H1 (cell line): ENCODE measurements around the gene C3orf80. TPM values are rescaled to one million over a fixed set of nuclear protein-coding genes. Genes with fewer than 3 reads are reported as not detected.

Experiments used
- CTCF ChIA-PET: fragments of 300-600 bp; sonication (Branson Sonifier 250); formaldehyde crosslinking; loops from one replicate; lab custom pipeline; 2021; ENCODE audit not compliant: partially characterized antibody; lab: Charles Lee
- POLR2A ChIA-PET: fragments of 300-600 bp; sonication (Branson Sonifier 250); formaldehyde crosslinking; loops from one replicate; lab custom pipeline; 2021; ENCODE audit warnings: inconsistent platforms; ENCODE audit not compliant: partially characterized antibody; lab: Charles Lee
- DNase-seq, 2 experiments: peaks; one replicate each; pipeline versions ENCODE4 v3.0.0 to v3.0.0-alpha.2; 2010 to 2022; ENCODE audit warnings: low spot score in 2 of 2, low read depth in 1 of 2, mixed read lengths in 1 of 2
- FAIRE-seq: peaks from 2 replicates; lab custom pipeline; 2011; peaks lifted over from hg19 to GRCh38; lab: Jason Lieb, UNC
- H2AFZ ChIP-seq: 2 replicates; pipeline ENCODE4 v1.8.1; 2012; ENCODE audit warnings: low read length, inconsistent platforms
- H2AK5ac ChIP-seq: 2 replicates; pipeline ENCODE4 v1.6.1; 2013; ENCODE audit warnings: low read depth, low read length
- H2BK120ac ChIP-seq: replicated peaks from 2 replicates; pipeline ENCODE3; 2013; ENCODE audit warnings: low read depth, low read length, inconsistent platforms
- H2BK12ac ChIP-seq: 2 replicates; pipeline ENCODE4 v1.6.1; 2013; ENCODE audit warnings: low read depth, low read length
- H2BK15ac ChIP-seq: 2 replicates; pipeline ENCODE4 v1.6.1; 2013; ENCODE audit warnings: low read length
- H2BK20ac ChIP-seq: 2 replicates; pipeline ENCODE4 v1.6.1; 2013; ENCODE audit warnings: low read length
- H2BK5ac ChIP-seq: 2 replicates; pipeline ENCODE4 v1.6.1; 2013; ENCODE audit warnings: low read depth, low read length
- H3K14ac ChIP-seq: 2 replicates; pipeline ENCODE4 v1.6.1; 2013; ENCODE audit warnings: inconsistent platforms; ENCODE audit not compliant: insufficient read length
- H3K18ac ChIP-seq: 2 replicates; pipeline ENCODE4 v1.6.1; 2013; ENCODE audit warnings: low read length; ENCODE audit errors: extremely low read depth
- H3K23ac ChIP-seq: 2 replicates; pipeline ENCODE4 v1.6.1; 2013; ENCODE audit warnings: inconsistent platforms; ENCODE audit not compliant: insufficient read length
- H3K23me2 ChIP-seq: 2 replicates; pipeline ENCODE4 v1.6.1; 2013; ENCODE audit warnings: low read depth, low read length
- H3K27ac ChIP-seq: 2 replicates; pipeline ENCODE4 v1.6.1; 2011; ENCODE audit warnings: low read depth, low read length, inconsistent platforms
- H3K27me3 ChIP-seq, 4 experiments: replicated peaks in 1 of 4; 1 replicate in 1 of 4; 2 replicates in 3 of 4; pipeline versions ENCODE4 v1.6.1 to v1.8.1; 2011 to 2013; ENCODE audit warnings: low read length in 3 of 4, mild to moderate bottlenecking in 3 of 4, inconsistent platforms in 2 of 4, mixed read lengths in 2 of 4, moderate library complexity in 1 of 4; ENCODE audit not compliant: control insufficient read depth in 3 of 4, insufficient read depth in 3 of 4; ENCODE audit errors: extremely low read depth in 1 of 4
- H3K36me3 ChIP-seq, 4 experiments: 2 replicates each; pipeline versions ENCODE4 v1.6.1 to v1.8.1; 2011 to 2013; ENCODE audit warnings: mild to moderate bottlenecking in 4 of 4, low read length in 3 of 4, moderate library complexity in 2 of 4, control low read depth in 1 of 4, inconsistent platforms in 1 of 4; ENCODE audit not compliant: insufficient read depth in 4 of 4, control insufficient read depth in 2 of 4
- H3K4ac ChIP-seq: replicated peaks from 2 replicates; pipeline ENCODE3; 2013; ENCODE audit warnings: low read length, low read depth, mixed read lengths, inconsistent platforms; ENCODE audit not compliant: insufficient read length
- H3K4me1 ChIP-seq, 4 experiments: replicated peaks in 1 of 4; 1 replicate in 1 of 4; 2 replicates in 3 of 4; pipeline versions ENCODE4 v1.6.1 to v1.8.1; 2011 to 2013; ENCODE audit warnings: low read length in 3 of 4, inconsistent platforms in 2 of 4, mixed read lengths in 1 of 4; ENCODE audit not compliant: insufficient read depth in 4 of 4, control insufficient read depth in 3 of 4
- H3K4me2 ChIP-seq, 2 experiments: 2 replicates each; pipeline versions ENCODE4 v1.6.1 to v1.8.1; 2011 to 2013; ENCODE audit warnings: low read depth in 2 of 2, low read length in 2 of 2, control low read depth in 1 of 2, inconsistent platforms in 1 of 2, mild to moderate bottlenecking in 1 of 2; ENCODE audit not compliant: insufficient read depth in 1 of 2
- H3K4me3 ChIP-seq, 4 experiments: fragments of 200-600, 300-600 bp in 1 of 4; sonication (generic), shearing (Covaris generic), sonication (Bioruptor Twin) in 1 of 4; 2 replicates each; pipeline versions ENCODE4 v1.5.1 to v1.8.1; 2011 to 2016; ENCODE audit warnings: low read length in 4 of 4, low read depth in 3 of 4, control low read depth in 2 of 4, inconsistent platforms in 2 of 4, mild to moderate bottlenecking in 2 of 4, mixed read lengths in 1 of 4, moderate library complexity in 1 of 4; ENCODE audit not compliant: insufficient read depth in 2 of 4; ENCODE audit errors: extremely low read depth in 1 of 4
- H3K56ac ChIP-seq: replicated peaks from 2 replicates; pipeline ENCODE3; 2013; ENCODE audit warnings: low read depth, mild to moderate bottlenecking, mixed read lengths, low read length, inconsistent platforms; ENCODE audit not compliant: insufficient read length
- H3K79me1 ChIP-seq: 2 replicates; pipeline ENCODE4 v1.6.1; 2013; ENCODE audit warnings: low read depth, low read length, control low read depth
- H3K79me2 ChIP-seq, 2 experiments: 2 replicates each; pipeline versions ENCODE4 v1.6.1 to v1.8.1; 2012 to 2013; ENCODE audit warnings: low read length in 2 of 2, mild to moderate bottlenecking in 2 of 2, inconsistent platforms in 1 of 2; ENCODE audit not compliant: insufficient read depth in 2 of 2, control insufficient read depth in 1 of 2
- H3K9ac ChIP-seq, 4 experiments: replicated peaks in 1 of 4; 1 replicate in 1 of 4; 2 replicates in 3 of 4; pipeline versions ENCODE4 v1.6.1 to v1.8.1; 2011 to 2013; ENCODE audit warnings: low read depth in 3 of 4, low read length in 3 of 4, control low read depth in 2 of 4, mild to moderate bottlenecking in 2 of 4, moderate library complexity in 2 of 4, inconsistent platforms in 1 of 4; ENCODE audit errors: extremely low read depth in 1 of 4
- H3K9me3 ChIP-seq, 2 experiments: 2 replicates each; pipeline versions ENCODE4 v1.6.1 to v1.8.1; 2012 to 2013; ENCODE audit warnings: mild to moderate bottlenecking in 2 of 2, moderate library complexity in 2 of 2, control low read depth in 1 of 2, inconsistent platforms in 1 of 2, low read depth in 1 of 2, low read length in 1 of 2, mixed read lengths in 1 of 2; ENCODE audit not compliant: insufficient read depth in 2 of 2
- H4K20me1 ChIP-seq, 2 experiments: replicated peaks in 1 of 2; 2 replicates each; pipeline versions ENCODE3 to v1.8.1; 2011 to 2013; ENCODE audit warnings: inconsistent platforms in 2 of 2, low read length in 2 of 2, mild to moderate bottlenecking in 1 of 2; ENCODE audit not compliant: insufficient read depth in 2 of 2, control insufficient read depth in 1 of 2
- H4K5ac ChIP-seq: 2 replicates; pipeline ENCODE4 v1.6.1; 2013; ENCODE audit warnings: low read length, low read depth, mixed read lengths, inconsistent platforms; ENCODE audit not compliant: insufficient read length
- H4K8ac ChIP-seq: 2 replicates; pipeline ENCODE4 v1.8.0; 2013; ENCODE audit warnings: mild to moderate bottlenecking, moderate library complexity, low read length, inconsistent platforms; ENCODE audit not compliant: insufficient read depth; ENCODE audit errors: extremely low read depth
- H4K91ac ChIP-seq: replicated peaks from 2 replicates; pipeline ENCODE3; 2013; ENCODE audit warnings: low read length, mixed read lengths, inconsistent platforms; ENCODE audit not compliant: insufficient read length
- BCL11A ChIP-seq, 2 experiments: IDR thresholded peaks; one replicate each; pipeline ENCODE4 v1.6.1; 2011; ENCODE audit warnings: low read depth in 2 of 2, low read length in 2 of 2, mild to moderate bottlenecking in 2 of 2
- EP300 ChIP-seq, 2 experiments: IDR thresholded peaks; 1 replicate in 1 of 2; 2 replicates in 1 of 2; pipeline ENCODE4 v1.6.1; 2011 to 2012; ENCODE audit warnings: low read depth in 2 of 2, low read length in 2 of 2, mild to moderate bottlenecking in 2 of 2, borderline replicate concordance in 1 of 2, inconsistent platforms in 1 of 2, moderate library complexity in 1 of 2
- HDAC2 ChIP-seq, 2 experiments: fragments of 300-600 bp in 1 of 2; sonication (generic) in 1 of 2; IDR thresholded peaks; 2 replicates each; pipeline ENCODE4 v1.6.1; 2011 to 2012; ENCODE audit warnings: low read depth in 2 of 2, low read length in 2 of 2, mild to moderate bottlenecking in 2 of 2, moderate library complexity in 2 of 2, borderline replicate concordance in 1 of 2, inconsistent platforms in 1 of 2
- MAFK ChIP-seq: IDR thresholded peaks from 2 replicates; pipeline ENCODE4 v1.6.1; 2012; ENCODE audit warnings: low read depth, mild to moderate bottlenecking, improper control_type of control experiment, low read length
- NANOG ChIP-seq: IDR thresholded peaks from 2 replicates; pipeline ENCODE4 v1.6.1; 2011; ENCODE audit warnings: low read length, low read depth, mild to moderate bottlenecking, inconsistent platforms; ENCODE audit not compliant: insufficient read depth, poor library complexity, severe bottlenecking
- polyA plus RNA-seq, 7 experiments: library from polyadenylated mRNA; depleted of rRNA in 3 of 7; stranded (reverse) in 5 of 7; unstranded in 2 of 7; fragments of >200 nt in 5 of 7; fragments of 200-250 nt in 2 of 7; gene quantifications; 1 replicate in 5 of 7; 2 replicates in 1 of 7; 4 replicates in 1 of 7; pipeline versions ENCODE4 v1.2.1 to v1.2.3, GENCODE V29; 2011 to 2013; ENCODE audit warnings: missing spikeins in 2 of 7, mixed read lengths in 2 of 7
- total RNA-seq: library from RNA; stranded (reverse); fragmentation: NEBNext Ultra II Directional; extraction: Animal tissue kit (Norgen Biotek cat#: 25700); gene quantifications from 2 replicates; pipeline ENCODE4 v1.2.1, GENCODE V29; 2021

C3orf80 gene
- total and polyA plus RNA-seq, 2 of the 8 experiments (the other 6 are each of a cell fraction or from before 2014, with no cell fraction given): 0.57 to 1.1 TPM

DNA sequence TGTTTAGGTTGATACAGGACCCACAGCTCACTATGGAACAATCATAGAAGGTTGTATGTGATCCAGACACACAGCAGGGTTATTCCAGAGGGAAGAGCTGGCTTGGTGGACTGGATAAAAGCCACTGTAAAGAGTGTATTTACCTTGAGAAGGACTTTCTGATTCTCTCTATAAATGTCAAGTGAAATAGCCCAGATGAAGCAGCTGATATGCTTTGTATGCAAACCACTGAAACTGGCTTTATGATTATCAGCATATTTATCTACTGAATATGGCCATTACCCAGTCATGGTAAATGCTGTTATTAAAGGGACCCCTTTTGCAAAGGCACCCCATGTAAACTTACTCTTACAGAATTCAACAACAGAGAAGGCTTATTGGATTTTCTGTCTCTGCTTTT, 28.1 kb downstream of the C3orf80 start:
- H2AK5ac ChIP-seq: no peak overlapping the region
- POLR2A ChIA-PET: no interaction called here
- no peak overlapping the region for H4K8ac ChIP-seq
- H3K56ac ChIP-seq: no peak overlapping the region
- no peak overlapping the region for H3K4ac ChIP-seq
- no peaks in the 10 kb centered on the region for H3K9me3 ChIP-seq
- no peaks in the 10 kb centered on the region for H3K23me2 ChIP-seq
- H3K27me3 ChIP-seq: no peaks in the 10 kb centered on the region
- DNase-seq (no peak), FAIRE-seq (no peak)
- H2AFZ ChIP-seq: no peak overlapping the region
- H3K23ac ChIP-seq: no peak overlapping the region
- TF ChIP-seq BCL11A (IDR thresholded peaks at IDR 0.05; ENCODE audit: low read depth in 2 of 2, low read length in 2 of 2): no peak
- no peak for TF ChIP-seq HDAC2 (IDR thresholded peaks at IDR 0.05; ENCODE audit: borderline replicate concordance in 1 of 2, low read depth in 2 of 2, low read length in 2 of 2)
- no peak for TF ChIP-seq NANOG
- no peak for TF ChIP-seq EP300 (IDR thresholded peaks at IDR 0.05; ENCODE audit: borderline replicate concordance in 1 of 2, low read depth in 2 of 2, low read length in 2 of 2)
- no peak for TF ChIP-seq MAFK
- no peaks in the 10 kb centered on the region for H3K79me1 ChIP-seq
- H2BK120ac ChIP-seq: no peak overlapping the region
- H3K14ac ChIP-seq: no peak overlapping the region
- no peak overlapping the region for H3K18ac ChIP-seq
- no peak overlapping the region for H2BK20ac ChIP-seq
- H3K36me3 ChIP-seq: no peaks in the 10 kb centered on the region
- no peak overlapping the region for H2BK15ac ChIP-seq
- CTCF ChIA-PET: interaction anchor here (1.0 to 2.2 kb wide), 4 partner anchors 10 to 162 kb away, joined by 3 to 10 read pairs (median 4); partner anchors contain the start of gene C3orf80
- H3K4me3 ChIP-seq: no peak overlapping the region
- H2BK12ac ChIP-seq: no peak overlapping the region
- H4K5ac ChIP-seq: no peak overlapping the region
- H3K79me2 ChIP-seq: no peaks in the 10 kb centered on the region
- no peaks in the 10 kb centered on the region for H4K20me1 ChIP-seq
- H3K4me1 ChIP-seq: no peaks in the 10 kb centered on the region
- H3K9ac ChIP-seq: no peak overlapping the region
- H4K91ac ChIP-seq: no peak overlapping the region
- no peak overlapping the region for H3K4me2 ChIP-seq
- H2BK5ac ChIP-seq: no peak overlapping the region
- H3K27ac ChIP-seq: no peak overlapping the region
